Endometrium (tissue), 2 donors: ENCODE results near the gene CAMK2B.

Experiments used
- FAIRE-seq: peaks from 2 replicates; lab custom pipeline; 2012; peaks lifted over from hg19 to GRCh38; lab: Jason Lieb, UNC
- donor health status: control.
- donor health status: control.

CAMK2B gene

DNA sequence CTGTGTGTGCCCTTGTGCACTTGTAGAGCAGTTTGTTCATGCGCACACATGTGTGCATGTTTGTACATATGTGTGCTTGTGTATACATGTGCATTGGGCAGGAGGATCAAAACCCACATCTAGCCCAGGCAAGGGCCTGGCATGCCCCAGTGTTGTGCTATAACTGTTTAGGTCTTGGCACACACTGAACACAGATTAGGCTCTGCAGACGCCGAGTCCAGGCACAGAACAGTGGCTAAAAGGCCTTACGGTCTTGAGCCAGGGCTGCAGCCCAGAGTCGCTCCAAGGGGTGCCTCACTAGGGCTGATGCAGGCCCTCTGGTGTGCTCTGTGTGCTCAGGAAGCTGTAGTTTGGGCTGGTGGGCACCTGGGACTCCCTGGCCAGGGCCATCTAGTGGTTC lies 68.9 kb downstream of the CAMK2B start:
- no peak for FAIRE-seq

DNA sequence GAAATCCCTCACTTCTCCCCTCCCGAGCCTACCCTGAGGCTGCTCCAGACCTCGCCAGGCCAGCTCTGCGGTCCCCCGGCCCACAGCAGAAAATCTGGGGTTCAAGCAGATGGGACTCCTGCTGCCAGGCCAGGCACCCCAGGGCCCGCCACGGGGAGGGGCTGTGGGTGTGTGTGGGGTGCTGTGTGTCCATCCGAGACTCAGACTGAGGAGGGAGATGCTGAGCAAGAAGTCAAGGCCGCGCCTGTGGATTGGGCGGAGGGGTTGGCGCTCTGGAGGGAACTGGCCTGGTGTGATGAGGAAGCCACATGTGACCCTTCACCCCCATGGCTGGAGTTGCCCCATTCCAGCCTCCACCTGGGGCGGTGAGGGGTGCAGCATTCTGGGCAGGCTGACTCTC lies 73.5 kb downstream of the CAMK2B start:
- FAIRE-seq = no peak

DNA sequence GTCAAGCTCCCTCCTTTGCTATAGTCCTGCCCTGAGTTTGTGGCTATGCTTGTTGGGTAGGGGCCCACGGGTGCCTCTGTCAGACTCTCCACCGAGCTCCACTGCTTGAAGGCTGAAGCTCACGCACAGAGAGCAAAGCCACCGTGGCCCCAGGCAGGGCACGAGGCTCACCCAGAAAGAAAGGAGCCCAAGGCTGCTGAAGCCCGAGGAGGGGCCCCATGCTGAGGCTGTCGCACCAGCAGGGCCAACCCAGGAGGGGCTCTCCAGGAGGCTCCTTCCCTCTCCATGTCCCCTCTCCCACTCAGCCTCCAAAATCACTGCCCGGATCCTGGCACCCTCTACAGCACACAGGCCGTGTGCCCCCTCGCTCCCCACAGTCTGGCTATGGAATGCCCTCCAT lies 74.1 kb downstream of the CAMK2B start:
- FAIRE-seq = no peak

DNA sequence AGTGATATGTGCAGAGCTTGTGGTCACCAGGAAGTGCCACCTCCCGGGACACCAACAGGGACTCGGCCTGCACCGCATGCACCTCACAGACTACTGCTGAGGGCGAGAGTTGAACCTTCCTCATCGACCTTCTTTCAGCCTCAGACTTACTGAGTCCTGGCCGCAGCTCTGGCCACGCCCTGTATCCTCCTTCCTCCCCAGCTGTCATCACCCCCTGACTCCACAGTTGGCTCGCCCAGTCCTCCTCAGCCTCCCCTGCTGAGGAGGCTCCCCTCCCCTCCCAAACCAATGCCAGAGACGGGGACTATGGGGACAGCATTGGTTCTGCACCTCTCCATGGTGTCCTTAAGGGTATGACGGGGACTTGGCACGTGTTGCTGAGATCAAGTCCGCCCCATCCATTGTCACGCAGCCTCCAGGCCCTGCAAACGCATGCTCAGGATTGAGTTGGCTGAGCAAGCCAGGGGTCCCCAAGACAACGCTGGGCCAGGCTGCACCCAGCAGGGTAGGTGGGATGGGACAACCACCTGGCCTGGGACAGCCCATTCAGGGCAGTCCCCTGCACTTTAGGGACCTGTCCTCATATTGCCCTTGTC lies 75.7 kb downstream of the CAMK2B start:
- no peak for FAIRE-seq

DNA sequence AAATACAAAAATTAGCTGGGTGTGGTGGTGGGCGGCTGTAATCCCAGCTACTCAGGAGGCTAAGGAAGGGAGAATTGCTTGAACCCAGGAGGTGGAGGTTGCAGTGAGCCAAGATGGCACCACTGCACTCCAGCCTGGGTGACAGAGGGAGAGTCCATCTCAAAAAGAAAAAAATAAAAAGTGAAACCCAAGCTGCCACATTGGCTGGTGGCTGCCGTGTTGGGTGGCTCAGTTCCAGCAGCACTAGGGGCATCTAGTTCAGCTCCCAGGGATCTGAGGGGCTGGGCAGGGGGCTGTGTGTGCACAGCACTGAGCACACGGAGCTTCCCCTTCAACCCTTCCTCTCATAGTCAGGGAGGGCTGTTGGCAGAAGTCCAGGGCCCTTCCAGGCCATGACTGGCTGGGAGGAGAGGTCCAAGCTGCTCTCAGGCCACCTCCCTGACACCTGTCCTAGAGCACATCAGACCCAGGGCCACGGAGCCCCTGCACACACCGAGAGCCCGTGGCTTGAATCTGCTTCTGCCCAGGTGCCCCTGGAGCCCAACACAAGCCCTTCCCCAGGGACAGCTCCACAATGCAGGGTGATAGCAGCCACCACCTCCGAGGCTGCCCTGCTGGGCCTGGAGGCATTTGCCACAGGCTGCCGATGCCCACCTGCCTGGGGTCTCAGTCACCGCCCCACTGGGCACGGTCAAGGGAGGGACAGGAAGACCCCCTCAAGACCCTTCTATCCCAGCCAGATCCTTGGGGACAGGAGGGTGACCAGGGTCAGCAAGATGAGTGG lies 77.3 kb downstream of the CAMK2B start:
- FAIRE-seq = no peak

DNA sequence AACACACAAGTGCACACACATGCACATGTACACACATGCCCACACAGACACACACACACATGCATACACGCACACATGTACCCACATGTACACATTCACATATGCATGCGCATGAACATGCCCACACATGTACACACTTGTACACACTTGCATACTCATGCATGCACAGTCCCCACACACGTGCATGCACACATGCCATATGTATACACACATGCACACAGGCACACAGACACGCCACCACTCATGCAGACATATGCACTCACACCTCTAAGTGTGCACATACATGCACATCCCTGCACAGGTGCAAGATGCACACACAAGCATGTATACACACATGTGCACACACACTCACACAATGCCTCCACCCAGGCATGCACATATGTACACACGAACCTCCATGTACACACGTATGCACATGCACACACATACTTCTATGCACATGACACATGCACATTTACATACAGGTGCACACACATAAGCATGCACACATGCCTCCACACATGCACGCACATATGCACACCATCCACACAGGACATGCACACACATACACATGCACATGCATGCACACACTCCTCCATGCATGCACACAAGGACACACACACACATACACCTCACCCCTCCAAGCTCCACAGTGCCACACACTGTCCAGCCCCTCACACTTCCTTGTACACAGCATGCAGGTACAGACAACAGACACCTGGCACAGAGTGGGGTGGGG lies 78.8 kb downstream of the CAMK2B start:
- no peak for FAIRE-seq

DNA sequence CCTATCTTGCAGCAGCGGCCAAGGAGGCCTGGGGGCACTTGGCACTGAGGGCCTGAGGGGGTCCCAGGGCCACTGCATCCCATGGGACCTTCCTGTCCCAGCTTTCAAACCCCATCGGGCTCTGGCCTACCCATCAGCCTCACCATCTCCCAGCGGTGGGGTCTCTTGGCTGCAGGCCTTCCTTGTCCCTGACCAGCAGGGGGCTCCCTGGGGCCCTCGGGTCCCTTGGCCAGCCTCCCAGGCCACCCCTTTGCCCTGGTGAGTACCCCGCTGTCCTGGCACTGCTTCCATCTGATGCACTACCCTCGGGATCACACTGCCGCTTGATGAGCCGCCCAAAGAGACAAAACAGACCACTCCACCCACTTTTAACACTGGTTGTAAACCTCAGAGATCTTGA lies 81.1 kb downstream of the CAMK2B start:
- no peak for FAIRE-seq

DNA sequence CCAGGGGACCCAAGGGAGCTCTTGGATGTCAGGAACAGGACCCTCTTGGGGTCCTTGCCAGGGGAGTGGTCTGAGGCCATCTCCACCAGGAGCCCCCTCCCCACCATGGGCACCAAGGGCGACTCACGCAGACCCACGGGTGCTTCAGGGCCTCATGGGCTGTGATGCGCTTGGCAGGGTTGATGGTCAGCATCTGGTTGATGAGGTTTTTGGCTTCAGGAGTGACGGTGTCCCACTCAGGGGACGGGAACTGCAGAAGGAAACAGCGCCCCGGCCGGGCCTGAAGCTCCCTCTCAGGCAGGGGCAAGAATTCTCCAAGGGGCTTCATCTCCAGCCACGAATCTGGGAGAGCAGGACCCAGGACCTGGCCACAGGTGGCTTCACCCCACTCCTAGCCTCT lies 83.3 kb downstream of the CAMK2B start:
- no peak for FAIRE-seq

DNA sequence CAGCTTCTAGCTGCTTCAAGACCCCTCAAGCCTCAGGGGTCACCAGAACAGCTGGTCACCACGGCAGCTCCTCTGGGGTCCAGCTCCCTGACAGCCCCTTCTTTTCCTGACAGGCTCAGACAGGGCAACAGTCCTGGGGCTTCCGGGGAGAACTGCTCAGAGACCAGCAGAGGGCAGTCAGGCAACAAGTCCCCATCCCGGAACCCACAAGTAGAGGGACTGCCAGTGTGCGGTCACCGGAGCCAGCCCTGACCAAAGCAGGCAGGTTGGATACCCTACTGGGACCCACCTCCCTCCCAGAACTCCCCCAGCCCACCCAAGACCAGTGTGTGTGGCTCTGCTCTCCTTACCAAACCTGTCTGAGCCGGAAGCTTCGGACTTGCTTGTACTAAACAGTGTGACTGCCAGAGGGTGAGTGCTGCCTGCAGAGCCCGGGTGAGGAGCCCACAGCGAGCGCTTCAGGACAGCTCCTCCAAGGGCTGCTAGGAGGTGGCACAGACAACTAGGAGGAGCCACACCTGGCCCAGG lies 84.3 kb downstream of the CAMK2B start:
- FAIRE-seq = no peak

DNA sequence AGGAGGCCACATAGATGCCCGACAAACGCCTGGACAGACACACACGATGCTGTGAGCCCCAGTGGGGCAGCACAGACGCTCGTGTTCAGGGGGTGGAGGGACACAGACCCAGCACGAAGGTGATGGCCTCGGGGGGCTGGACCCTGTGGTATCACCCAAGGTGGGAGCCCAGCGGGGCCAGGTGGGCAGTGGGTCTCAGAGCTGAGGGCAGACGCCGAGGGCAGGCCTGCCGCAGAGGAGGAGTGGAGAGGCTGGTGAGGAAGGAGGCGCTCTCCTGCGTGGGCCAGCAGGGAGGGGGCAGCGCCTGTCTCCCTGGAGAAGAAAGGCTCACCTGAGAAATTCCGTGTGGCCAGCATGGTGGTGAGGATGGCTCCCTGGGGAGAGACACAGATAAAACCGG lies 85.0 kb downstream of the CAMK2B start:
- no peak for FAIRE-seq

DNA sequence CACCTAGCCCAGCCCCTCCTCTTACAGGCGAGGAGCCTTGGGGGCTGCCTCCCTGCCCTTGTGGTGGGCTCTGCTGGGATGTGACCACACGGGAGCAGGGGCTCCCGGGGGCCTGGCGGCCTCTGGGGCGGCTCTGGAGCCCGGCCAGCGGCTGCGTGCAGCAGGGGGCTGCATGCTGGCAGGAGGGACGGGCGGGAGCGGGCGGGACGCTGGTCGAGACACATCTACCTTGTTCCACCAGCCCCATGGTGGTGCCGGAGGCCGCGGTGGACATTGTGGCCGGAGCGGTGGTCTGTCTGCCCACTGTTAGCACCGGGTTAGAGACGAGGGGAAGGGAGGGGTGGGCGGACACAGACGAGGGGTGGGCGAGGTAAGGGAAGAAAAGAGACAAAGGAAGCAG lies 86.0 kb downstream of the CAMK2B start:
- FAIRE-seq = no peak

DNA sequence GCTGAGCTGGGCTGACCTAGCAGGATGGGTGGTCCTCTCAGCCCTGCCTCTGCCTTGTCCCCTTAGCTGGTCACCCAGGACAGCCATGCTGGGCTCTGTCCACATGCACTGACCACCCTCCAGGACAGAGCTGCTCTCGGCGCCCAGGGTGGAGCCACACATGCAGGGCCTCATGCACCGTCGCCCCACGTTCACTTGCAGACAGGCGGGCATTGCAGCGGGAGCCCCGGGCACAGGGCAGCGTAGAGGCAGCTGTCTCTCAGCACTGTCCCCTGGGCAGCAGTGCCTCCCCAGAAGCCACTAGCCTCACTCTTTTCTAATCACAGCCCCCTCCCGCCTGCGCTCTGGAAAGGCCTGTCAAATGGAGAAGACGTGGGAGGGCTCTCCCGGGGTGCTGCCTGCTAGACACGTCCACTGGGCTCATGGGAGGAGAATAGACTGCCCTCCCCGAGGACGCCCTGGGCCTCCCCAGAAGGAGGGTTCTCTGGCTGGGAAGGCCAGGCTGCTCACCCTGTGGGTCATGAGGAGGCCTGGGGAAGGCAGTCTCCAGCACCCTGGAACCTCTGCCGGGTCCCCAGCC lies 87.2 kb downstream of the CAMK2B start:
- FAIRE-seq = no peak

DNA sequence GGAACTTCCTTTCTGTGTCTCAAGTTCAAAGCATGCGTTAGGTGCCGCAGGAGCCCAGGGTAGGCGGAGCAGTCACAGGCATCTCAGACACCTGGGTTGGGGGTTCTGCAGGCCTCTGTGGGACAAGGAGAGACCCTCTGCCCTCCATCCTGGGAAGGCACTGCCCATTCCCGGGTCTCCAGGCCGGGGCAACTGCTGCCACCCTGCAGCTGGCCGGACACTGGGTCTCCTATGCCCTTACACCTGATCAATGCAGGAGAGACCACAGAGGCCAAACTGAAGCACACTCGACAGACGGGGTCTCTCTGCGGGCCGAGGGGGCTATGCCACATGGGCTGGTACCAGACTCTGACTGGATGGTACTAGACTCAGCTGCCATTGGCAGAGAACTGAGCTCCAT lies 87.7 kb downstream of the CAMK2B start:
- FAIRE-seq = no peak

DNA sequence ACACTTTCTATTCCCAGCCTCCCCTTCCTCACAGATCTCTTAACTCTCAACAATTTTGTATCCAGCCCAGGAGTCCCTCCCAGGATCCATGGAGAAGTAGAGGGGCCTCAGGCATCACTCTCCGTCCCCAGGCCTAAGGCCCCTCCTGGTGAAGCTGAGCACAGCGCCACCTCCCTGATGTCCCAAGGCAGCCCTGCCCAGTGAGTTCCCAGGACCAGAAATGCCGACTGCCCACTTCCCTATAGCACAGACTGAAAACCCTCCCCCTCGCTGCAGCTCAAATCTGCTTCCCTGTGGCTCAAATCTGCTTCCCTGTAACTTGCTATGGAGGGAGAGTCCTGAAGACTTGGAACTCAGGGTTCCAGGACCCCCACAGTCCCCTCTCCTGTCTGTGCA lies 89.1 kb downstream of the CAMK2B start:
- FAIRE-seq = no peak

DNA sequence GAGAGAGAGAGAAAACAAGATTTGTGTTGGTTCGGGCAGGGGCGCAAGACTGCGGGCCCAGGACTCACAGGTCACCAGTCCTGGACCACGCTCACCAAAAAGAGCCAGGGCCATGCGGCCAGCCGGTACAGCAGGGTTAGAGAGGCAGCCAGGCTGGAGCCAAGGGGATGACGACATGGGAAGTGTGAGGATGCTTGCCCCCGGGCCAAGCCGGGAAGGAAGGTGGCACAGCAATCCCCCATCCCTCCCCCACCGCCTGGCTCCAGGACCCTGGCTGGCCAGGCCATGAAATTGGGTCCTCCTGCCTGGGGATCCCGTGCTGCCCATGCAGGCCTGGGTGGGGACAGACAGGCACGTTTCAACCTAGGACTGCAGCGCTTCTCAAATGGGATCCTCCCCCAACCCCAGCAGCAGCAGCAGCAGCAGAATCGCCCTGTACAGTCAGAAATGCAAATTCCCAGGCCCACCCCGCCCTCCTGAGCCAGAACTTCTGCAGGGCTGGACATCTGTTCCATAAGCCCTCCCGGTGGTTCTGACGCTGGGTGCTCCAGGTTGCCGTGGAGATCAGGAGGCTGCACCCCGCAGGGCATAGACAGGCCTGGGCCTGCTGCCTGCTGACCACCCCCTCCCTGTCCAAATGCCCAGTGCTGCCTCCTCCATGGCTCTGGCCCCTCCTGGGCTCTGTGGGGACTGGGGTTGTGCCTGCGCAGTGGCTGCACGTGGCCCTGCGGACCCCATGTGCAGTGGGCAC lies 89.6 kb downstream of the CAMK2B start:
- FAIRE-seq = no peak

DNA sequence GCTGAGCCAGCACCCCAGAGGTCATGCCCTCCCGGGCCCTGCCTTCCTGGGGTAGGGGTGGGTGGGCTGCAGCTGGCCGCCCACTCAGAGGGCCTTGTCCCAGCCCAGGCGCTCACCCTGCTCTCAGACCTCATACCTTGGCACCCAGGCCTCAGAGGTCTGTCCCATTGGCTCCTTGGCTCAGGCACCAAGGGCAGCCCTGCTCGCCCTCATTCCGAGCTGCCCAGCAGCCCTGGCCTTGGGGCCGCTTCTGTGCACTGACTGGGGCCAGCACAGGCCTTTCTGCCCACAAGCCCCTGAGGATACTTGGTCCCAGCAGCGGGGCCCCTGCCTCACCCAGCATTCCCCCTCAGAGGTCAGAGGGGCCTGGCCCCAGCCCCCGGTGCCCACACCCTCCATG lies 90.3 kb downstream of the CAMK2B start:
- no peak for FAIRE-seq

DNA sequence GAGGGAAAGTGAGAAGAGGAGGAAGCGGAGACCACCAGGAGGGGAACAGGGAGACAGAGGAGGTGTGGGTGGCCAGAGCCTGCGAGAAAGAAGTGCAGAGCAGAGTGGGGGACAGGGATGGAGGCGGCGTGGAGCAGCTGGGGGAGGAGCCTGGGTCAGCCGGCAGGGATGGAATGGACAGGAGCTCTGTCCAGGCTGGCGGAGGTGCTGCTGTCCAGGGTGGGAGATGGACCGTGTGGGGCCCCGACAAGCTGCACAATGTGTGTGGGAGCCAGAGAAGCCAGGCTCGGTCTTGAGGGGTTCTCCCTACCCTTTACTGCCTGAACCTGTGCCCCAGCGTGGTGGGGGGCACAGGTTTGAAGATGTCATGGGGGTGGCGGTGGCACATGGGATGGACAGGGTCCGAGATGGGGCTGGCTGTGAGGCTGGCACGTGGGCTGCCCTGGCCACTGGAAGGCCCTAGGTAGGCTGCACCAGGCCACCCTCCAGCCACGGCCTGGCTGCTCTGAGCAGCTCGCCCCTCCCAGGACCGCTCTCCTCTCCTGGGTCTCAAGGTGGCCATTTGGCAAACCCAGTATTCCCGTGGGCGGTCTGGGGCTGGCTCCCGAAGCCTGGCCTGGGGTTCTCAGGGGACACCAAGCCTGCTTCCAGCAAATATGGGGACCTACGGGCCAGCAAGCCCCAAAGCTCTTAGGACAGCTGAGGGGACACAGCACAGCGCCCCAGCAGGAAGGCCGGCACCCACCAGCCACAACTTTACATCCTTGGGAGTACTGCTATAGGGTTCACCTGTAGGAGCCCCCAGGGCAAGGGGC lies 92.3 kb downstream of the CAMK2B start:
- no peak for FAIRE-seq

DNA sequence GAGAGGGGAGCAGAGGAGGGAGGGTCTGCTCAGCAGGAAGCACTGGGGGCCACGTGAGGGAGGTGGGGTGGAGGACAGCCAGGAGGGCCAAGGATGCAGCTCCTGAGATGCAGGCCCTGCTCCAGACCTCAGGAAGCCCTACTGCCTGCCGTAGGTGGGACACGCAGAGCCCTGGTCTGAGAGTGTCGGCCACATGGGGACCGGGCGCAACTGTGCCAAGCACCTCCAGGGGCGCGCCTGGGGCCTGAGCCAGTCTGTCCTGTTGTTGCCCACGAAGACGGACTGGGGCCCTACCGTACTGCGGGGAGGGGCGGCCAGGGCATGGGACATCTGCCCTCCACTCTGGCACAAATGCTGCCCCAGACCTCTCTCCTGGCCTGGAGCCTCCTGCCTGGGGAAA lies 93.0 kb downstream of the CAMK2B start:
- FAIRE-seq = no peak

DNA sequence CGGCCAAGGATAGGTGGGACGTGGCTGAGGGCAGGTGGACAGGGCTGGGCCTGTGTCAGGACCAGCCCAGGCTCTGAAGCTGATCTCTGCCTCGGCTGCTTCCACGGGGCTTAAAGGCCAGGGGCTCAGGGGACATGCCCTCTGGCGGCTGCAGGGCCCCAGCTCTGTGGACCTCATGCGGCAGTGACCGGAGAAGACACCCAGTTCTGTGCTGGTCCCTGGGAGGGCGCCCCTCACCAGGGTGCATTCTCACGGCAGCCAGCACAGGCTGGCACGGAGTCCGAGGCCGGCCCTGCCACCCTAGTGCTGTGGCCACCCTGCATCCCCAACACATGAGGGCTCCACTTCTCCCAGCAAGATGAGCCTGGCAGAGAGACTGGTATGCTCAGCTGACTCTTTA lies 94.3 kb downstream of the CAMK2B start:
- FAIRE-seq = no peak

DNA sequence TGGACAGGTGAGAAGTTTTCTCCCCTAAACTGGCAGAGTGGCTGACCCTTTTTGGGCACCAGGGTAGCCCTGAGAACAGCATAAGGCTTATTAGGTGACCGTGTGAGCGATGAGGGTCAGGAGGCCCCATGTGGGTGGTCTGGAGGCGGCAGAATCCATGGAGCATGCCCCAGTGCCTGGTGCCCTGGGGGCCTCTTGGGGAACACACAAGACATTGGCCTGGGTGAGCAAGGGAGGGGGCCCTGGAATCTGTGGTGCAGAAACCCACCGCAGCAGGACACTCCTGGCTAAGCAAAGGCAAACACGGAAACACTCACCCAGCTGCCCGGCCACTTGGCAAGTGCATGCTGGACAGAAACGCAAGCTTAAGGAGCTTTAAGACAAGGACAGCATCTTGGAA lies 95.1 kb downstream of the CAMK2B start:
- no peak for FAIRE-seq

DNA sequence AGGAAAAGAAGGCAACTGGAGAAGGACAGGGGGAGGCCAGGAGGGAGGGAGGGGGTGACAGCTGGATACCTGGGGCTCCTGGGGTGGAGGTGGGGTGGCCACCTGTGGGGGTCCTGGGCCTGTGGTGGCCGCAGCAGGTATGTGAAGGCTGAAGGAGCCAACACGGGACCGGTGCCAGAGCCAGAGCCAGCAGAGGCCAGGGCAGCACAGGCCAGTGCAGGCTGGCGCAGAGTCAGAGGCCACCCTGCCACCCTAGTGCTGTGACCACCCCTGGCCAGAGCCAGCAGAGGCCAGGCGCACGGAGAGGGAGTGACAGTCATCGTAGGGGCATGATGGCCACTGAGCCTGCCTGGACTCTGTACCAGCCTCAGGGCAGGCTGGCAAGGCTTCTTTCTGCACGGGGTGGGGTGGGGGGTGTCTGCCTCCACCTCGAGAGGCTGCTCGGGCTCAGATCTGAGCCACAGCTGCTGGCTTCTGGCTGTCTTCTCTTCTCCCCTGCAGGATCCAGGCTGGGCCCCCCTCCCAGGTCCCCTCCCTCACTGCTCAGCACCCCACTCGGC lies 95.8 kb downstream of the CAMK2B start:
- FAIRE-seq = no peak
